ENCODE data around the gene CFAP73. TPM values are rescaled to one million over a fixed set of nuclear protein-coding genes. Genes with fewer than 3 reads are reported as not detected.
A peak's percentile ranks its signal among the peaks of the same experiment; 100 is the strongest.

CFAP73 gene
- total RNA-seq, 6 experiments from 2014 or later = 0.15 TPM; not detected in 5

- Histone ChIP-seq H3K9me3 (no peaks in the 10 kb centered on the region), H3K4me3 (no peak overlapping the region), H3K27me3 (no peaks in the 10 kb centered on the region), H3K27ac (no peak overlapping the region), H3K36me3 (peaks cover 17 to 87% (median 44%) of the 10 kb centered on the region in 4 donors), H3K4me1 (no peaks in the 10 kb centered on the region)
- intact Hi-C loops (cut with DNase I) = loop anchor here in 1 of 2 donors (10.0 kb wide), 1 partner anchor 128 kb away; no protein-coding TSS in a partner anchor
- 86% methylated on average over 7 of the region's 7 CpGs for WGBS (ENCODE audit: insufficient coverage, low coverage, low lambda C conversion rate, missing lambda C conversion rate)
- no peak for DNase-seq
- TF ChIP-seq POLR2A (IDR thresholded peaks at IDR 0.05) = no peak
- no peak for TF ChIP-seq CTCF (IDR thresholded peaks at IDR 0.05)
- ATAC-seq = no peak
Observed at GRCh38 chr12:113173081-113173698, 23.7 kb downstream of the CFAP73 start.

- Histone ChIP-seq H3K36me3 (peaks cover 15 to 86% (median 47%) of the 10 kb centered on the region in 4 donors), H3K27ac (no peak overlapping the region), H3K4me1 (no peaks in the 10 kb centered on the region), H3K4me3 (no peak overlapping the region), H3K9me3 (no peaks in the 10 kb centered on the region), H3K27me3 (no peaks in the 10 kb centered on the region)
- TF ChIP-seq CTCF (IDR thresholded peaks at IDR 0.05) (peak; percentile 85 to 100 (median 98)), POLR2A (IDR thresholded peaks at IDR 0.05) (no peak)
- 28% methylated on average over 3 of the region's 32 CpGs for WGBS (ENCODE audit: insufficient coverage, low coverage, low lambda C conversion rate, missing lambda C conversion rate)
- ATAC-seq = peak; percentile 87 to 95 (median 90)
- peak; percentile 67 to 76 (median 71) for DNase-seq
- intact Hi-C loops (cut with DNase I) = loop anchor here in 1 of 2 donors (10.0 kb wide), 1 partner anchor 130 kb away; no protein-coding TSS in a partner anchor
Observed at GRCh38 chr12:113174461-113175384, 25.2 kb downstream of the CFAP73 start.

- no peak overlapping the region for H3K4me3 ChIP-seq
- TF ChIP-seq CTCF (IDR thresholded peaks at IDR 0.05) = no peak
- TF ChIP-seq POLR2A (IDR thresholded peaks at IDR 0.05) = no peak
- peaks cover 0 to 6% (median 1%) of the 10 kb centered on the region in 4 donors for H3K4me1 ChIP-seq
- peaks cover 0 to 49% (median 34%) of the 10 kb centered on the region in 4 donors for H3K36me3 ChIP-seq
- intact Hi-C loops (cut with DNase I) = loop anchor here in 1 of 2 donors (10.0 kb wide), 1 partner anchor 134 kb away; no protein-coding TSS in a partner anchor
- no peak for ATAC-seq
- no peak for DNase-seq
- H3K27me3 ChIP-seq = no peaks in the 10 kb centered on the region
- no peaks in the 10 kb centered on the region for H3K9me3 ChIP-seq
- H3K27ac ChIP-seq = no peak overlapping the region
- WGBS (ENCODE audit: insufficient coverage, low coverage, low lambda C conversion rate, missing lambda C conversion rate) = 73% methylated on average over 2 of the region's 14 CpGs
Observed at GRCh38 chr12:113179023-113179422, 29.5 kb downstream of the CFAP73 start.

- DNase-seq (no peak), ATAC-seq (no peak)
- no peak overlapping the region for H3K4me3 ChIP-seq
- no peaks in the 10 kb centered on the region for H3K27me3 ChIP-seq
- intact Hi-C loops (cut with DNase I) = no loop called here
- H3K36me3 ChIP-seq = peaks cover 0 to 40% (median 29%) of the 10 kb centered on the region in 4 donors
- no peaks in the 10 kb centered on the region for H3K9me3 ChIP-seq
- WGBS (ENCODE audit: insufficient coverage, low coverage, low lambda C conversion rate, missing lambda C conversion rate) = 88% methylated on average over 1 of the region's 4 CpGs
- TF ChIP-seq CTCF (IDR thresholded peaks at IDR 0.05) (no peak), POLR2A (IDR thresholded peaks at IDR 0.05) (no peak)
- H3K27ac ChIP-seq = no peak overlapping the region
- H3K4me1 ChIP-seq = peaks cover 0 to 11% (median 3%) of the 10 kb centered on the region in 4 donors
Observed at GRCh38 chr12:113180333-113180732, 30.8 kb downstream of the CFAP73 start.

All from right lobe of liver (tissue), 6 donors.